ENCODE data around the gene UQCR10. TPM values are rescaled to one million over a fixed set of nuclear protein-coding genes. Genes with fewer than 3 reads are reported as not detected.

Gene UQCR10
- total RNA-seq, 1 experiment from 2014 or later: 119 TPM

DNA sequence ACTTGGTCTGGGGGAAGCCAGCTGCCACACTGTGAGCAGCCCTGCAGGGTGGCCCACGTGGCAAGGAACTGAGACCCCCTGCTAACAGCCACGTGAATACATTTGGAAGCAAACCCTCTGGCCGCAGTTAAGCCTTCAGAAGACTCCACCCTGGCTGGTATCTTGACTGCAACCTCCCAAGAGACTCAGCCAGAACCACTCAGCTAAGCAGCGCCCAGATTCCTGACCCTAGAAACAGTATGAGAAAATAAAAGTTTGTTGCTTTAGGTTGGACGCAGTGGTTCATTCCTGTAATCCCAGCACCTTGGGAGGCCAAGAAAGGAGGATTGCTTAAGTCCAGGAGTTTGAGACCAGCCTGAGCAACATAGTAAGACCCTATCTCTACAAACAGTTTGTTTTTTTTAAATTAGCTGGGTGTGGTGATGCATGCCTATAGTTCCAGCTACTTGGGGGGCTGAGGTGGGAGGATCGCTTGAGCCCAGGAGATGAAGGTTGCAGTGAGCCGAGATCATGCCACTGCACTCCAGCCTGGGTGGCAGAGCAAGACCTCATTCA lies 9.0 kb upstream of the UQCR10 start:
- Histone ChIP-seq H3K79me2 (ENCODE audit: insufficient read depth, low read length) (no peaks in the 10 kb centered on the region), H2AFZ (ENCODE audit: low read depth, low read length, poor library complexity, severe bottlenecking) (no peak overlapping the region), H3K27ac (ENCODE audit: low read depth, low read length) (no peak overlapping the region), H3K4me2 (ENCODE audit: low read length) (no peak overlapping the region), H3K27me3 (ENCODE audit: insufficient read depth, low read length) (no peaks in the 10 kb centered on the region), H3K36me3 (ENCODE audit: control insufficient read depth in 1 of 2, insufficient read depth in 2 of 2, low read length in 2 of 2) (no peaks in the 10 kb centered on the region), H3K9me3 (ENCODE audit: control insufficient read depth in 1 of 2, insufficient read depth in 1 of 2, low read depth in 1 of 2, low read length in 2 of 2) (no peaks in the 10 kb centered on the region), H3K9me2 (ENCODE audit: insufficient read depth) (no peaks in the 10 kb centered on the region), H3K9ac (ENCODE audit: low read length) (no peak overlapping the region), H3K4me1 (ENCODE audit: control insufficient read depth in 1 of 2, insufficient read depth in 2 of 2, low read length in 2 of 2) (peaks cover 10 to 13% of the 10 kb centered on the region in 2 experiments), H4K20me1 (ENCODE audit: insufficient read depth) (no peaks in the 10 kb centered on the region), H3K4me3 (replicated peaks in 1 of 2; ENCODE audit: low read depth in 1 of 2, low read length in 2 of 2) (no peak overlapping the region)
- ATAC-seq (no peak), DNase-seq (ENCODE audit: low read depth, low spot score) (no peak)
- no peak for TF ChIP-seq SRF (IDR thresholded peaks at IDR 0.05; ENCODE audit: low read depth)
- no peak for TF ChIP-seq POLR2AphosphoS5 (IDR thresholded peaks at IDR 0.05; ENCODE audit: low read depth, low read length)
- no peak for TF ChIP-seq CEBPB (IDR thresholded peaks at IDR 0.05; ENCODE audit: low read depth)
- no peak for TF ChIP-seq RAD21 (IDR thresholded peaks at IDR 0.05; ENCODE audit: low read depth)
- TF ChIP-seq, protein P1, sequence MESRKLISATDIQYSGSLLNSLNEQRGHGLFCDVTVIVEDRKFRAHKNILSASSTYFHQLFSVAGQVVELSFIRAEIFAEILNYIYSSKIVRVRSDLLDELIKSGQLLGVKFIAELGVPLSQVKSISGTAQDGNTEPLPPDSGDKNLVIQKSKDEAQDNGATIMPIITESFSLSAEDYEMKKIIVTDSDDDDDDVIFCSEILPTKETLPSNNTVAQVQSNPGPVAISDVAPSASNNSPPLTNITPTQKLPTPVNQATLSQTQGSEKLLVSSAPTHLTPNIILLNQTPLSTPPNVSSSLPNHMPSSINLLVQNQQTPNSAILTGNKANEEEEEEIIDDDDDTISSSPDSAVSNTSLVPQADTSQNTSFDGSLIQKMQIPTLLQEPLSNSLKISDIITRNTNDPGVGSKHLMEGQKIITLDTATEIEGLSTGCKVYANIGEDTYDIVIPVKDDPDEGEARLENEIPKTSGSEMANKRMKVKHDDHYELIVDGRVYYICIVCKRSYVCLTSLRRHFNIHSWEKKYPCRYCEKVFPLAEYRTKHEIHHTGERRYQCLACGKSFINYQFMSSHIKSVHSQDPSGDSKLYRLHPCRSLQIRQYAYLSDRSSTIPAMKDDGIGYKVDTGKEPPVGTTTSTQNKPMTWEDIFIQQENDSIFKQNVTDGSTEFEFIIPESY (IDR thresholded peaks at IDR 0.05; ENCODE audit: extremely low read depth, insufficient replicate concordance, low read length): no peak
- TF ChIP-seq, protein P2, sequence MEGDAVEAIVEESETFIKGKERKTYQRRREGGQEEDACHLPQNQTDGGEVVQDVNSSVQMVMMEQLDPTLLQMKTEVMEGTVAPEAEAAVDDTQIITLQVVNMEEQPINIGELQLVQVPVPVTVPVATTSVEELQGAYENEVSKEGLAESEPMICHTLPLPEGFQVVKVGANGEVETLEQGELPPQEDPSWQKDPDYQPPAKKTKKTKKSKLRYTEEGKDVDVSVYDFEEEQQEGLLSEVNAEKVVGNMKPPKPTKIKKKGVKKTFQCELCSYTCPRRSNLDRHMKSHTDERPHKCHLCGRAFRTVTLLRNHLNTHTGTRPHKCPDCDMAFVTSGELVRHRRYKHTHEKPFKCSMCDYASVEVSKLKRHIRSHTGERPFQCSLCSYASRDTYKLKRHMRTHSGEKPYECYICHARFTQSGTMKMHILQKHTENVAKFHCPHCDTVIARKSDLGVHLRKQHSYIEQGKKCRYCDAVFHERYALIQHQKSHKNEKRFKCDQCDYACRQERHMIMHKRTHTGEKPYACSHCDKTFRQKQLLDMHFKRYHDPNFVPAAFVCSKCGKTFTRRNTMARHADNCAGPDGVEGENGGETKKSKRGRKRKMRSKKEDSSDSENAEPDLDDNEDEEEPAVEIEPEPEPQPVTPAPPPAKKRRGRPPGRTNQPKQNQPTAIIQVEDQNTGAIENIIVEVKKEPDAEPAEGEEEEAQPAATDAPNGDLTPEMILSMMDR (IDR thresholded peaks at IDR 0.05 in 2 of 3, conservative IDR thresholded peaks at IDR 0.05 in 1 of 3; ENCODE audit: borderline replicate concordance in 1 of 3, insufficient read depth in 1 of 3, low read depth in 2 of 3, low read length in 2 of 3): no peak
- TF ChIP-seq CBX3 (IDR thresholded peaks at IDR 0.05; ENCODE audit: low read depth): no peak
- TF ChIP-seq ZNF274 (IDR thresholded peaks at IDR 0.05; ENCODE audit: low read depth, low read length): no peak
- TF ChIP-seq EZH2phosphoT487 (IDR thresholded peaks at IDR 0.05; ENCODE audit: borderline replicate concordance): no peak
- no peak for TF ChIP-seq POLR2A (IDR thresholded peaks at IDR 0.05; ENCODE audit: borderline replicate concordance, extremely low read depth, insufficient read depth, insufficient read length)
- TF ChIP-seq SIN3A (IDR thresholded peaks at IDR 0.05; ENCODE audit: low read depth): no peak
- TF ChIP-seq TCF7L2 (IDR thresholded peaks at IDR 0.05; ENCODE audit: borderline replicate concordance, extremely low read depth, insufficient read depth, insufficient read length): no peak
- no peak for TF ChIP-seq YY1 (IDR thresholded peaks at IDR 0.05; ENCODE audit: extremely low read depth, insufficient replicate concordance, low read depth, low read length)
- TF ChIP-seq, protein P3, sequence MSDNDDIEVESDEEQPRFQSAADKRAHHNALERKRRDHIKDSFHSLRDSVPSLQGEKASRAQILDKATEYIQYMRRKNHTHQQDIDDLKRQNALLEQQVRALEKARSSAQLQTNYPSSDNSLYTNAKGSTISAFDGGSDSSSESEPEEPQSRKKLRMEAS (IDR thresholded peaks at IDR 0.05): no peak
- no peak for TF ChIP-seq FOSL1 (IDR thresholded peaks at IDR 0.05; ENCODE audit: low read depth)
- no peak for TF ChIP-seq ZFX (IDR thresholded peaks at IDR 0.05)
- TF ChIP-seq JUND (IDR thresholded peaks at IDR 0.05): no peak
- CTCF ChIA-PET: no interaction called here
- BruUV-seq (replicated peaks): no TSS peak
- intact Hi-C loops (cut with micrococcal nuclease): no loop called here
- RAD21 ChIA-PET (ENCODE audit: low non-redundant PET in 1 of 2, low total read pairs in 2 of 2, uncharacterized antibody in 2 of 2, unreplicated experiment in 2 of 2): no interaction called here
- POLR2A ChIA-PET: no interaction called here

Measured in HCT116 (cell line).